ENCODE data around the gene MANBA.

GRCh38 chr4:102761906-102762305 lies 1.1 kb upstream of the MANBA start:
- TF ChIP-seq CTCF (IDR thresholded peaks at IDR 0.05; ENCODE audit: low read depth, low read length, poor library complexity, severe bottlenecking), result no peak
- TF ChIP-seq EZH2phosphoT487 (IDR thresholded peaks at IDR 0.05; ENCODE audit: borderline replicate concordance, low read length), result no peak

All from DOHH2 (cell line).